C4-2B (cell line): ENCODE measurements around the gene POU6F2.

Experiments used
- CTCF ChIP-seq: fragments of 450-650 bp; conservative IDR thresholded peaks from 2 replicates; pipeline ENCODE4 v1.5.1; 2017; ENCODE audit warnings: mild to moderate bottlenecking
- ZFX ChIP-seq: fragments of 450-650 bp; IDR thresholded peaks from 2 replicates; pipeline ENCODE4 v1.6.1; 2017

DNA sequence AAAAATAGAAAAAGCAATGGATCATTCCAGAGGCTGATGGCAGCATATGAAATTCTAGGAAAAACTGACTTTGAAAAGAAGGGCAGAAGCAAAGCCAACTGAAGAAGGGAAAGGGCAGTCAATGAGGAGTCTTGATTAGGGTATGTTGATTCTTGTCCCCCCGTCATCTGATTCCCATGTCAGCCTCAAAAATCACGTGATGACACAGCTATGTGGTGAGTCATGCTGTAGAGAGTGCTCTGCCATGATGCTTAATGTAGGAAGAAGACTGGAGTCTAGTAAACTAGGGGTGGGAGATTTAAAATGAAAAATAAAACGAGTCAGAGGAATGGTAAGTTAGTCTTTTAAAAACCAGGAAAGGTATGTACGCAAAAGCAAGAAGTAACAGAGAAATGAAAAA is 3.9 kb upstream of the POU6F2 start:
- TF ChIP-seq CTCF (no peak), ZFX (no peak)
